Measurements from ENCODE around the gene SRP14.
"Not testable (repeated sequence)": the region's sequence is repeated elsewhere in the genome, so short reads cannot be mapped to it uniquely, and the experiment has no call there.

The SRP14 gene

DNA sequence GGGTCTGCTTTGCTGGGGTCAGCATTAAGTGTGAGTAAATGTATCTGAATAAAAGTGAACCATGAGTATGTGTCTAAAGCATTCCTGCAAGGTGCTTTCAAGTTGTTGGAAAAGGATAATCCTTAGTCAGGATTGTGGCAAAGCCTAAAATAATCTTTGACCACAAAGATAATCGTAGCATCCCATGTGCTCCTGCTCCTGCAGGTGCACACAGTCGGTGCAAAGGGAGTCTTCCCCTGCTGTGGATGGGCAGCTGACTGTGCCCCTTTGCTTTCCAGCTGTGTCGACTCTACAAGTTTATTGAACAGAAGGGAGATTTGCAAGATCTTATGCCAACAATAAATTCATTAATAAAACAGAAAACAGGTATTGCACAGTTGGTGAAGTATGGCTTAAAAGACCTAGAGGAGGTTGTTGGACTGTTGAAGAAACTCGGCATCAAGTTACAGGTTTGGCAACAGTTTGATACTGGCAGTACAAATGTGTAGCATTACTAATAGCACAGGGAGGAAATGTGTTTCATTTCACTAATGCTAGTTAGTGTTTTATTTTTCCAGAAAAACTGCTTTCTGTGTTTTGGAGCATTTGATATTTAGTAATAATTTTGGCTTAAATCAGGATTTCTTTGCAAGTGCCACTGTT, 22.6 kb downstream of the SRP14 start:
- DNase-seq, result no peak

DNA sequence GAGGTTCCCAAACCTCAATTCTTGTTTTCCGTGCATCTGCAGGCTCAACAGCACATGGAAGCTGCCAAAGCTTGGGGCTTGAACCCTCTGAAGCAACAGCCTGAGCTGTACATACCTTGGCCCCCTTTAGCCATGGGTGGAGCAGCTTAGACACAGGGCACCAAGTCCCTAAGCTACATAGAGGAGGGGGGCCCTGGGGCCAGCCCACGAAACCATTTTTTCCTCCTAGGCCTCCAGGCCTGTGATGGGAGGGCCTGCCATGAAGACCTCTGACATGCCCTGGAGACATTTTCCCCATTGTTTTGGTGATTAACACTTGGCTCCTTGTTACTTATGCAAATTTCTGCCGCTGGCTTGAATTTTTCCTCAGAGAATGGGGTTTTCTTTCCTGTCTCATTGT, 24.6 kb downstream of the SRP14 start:
- DNase-seq, result no peak

DNA sequence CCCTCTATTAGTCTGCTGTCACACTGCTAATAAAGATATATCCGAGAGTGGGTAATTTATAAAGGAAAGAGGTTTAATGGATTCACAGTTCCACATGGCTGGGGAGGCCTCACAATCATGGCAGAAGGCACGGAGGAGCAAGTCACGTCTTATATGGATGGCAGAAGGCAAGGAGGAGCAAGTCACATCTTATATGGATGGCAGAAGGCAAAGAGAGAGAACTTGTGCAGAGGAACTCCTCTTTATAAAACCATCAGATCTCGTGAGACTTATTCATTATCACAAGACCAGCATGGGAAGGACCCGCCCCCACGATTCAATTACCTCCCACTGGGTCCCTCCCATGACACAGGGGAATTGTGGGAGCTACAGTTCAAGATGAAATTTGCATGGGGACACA, 25.6 kb downstream of the SRP14 start:
- not testable (repeated sequence) for DNase-seq

DNA sequence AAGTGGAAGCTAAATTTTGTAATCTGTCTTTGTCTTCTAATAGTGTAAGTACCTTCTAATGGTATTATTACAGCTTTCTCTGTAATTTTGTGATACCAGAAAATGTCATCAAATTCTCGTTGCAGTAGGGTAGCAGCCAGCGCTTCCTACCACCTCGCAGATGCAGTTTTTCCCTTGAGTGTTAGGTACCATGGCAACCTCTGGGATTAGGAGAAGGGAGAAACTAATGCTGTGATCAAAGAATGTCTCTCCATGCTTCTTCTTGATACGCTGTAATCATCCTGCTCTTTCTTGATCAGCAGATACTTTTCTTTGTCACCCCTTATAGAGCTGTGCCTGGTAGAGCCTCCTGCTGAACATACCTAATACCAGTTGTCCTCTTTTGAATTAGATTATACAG, 27.7 kb downstream of the SRP14 start:
- DNase-seq, result no peak

DNA sequence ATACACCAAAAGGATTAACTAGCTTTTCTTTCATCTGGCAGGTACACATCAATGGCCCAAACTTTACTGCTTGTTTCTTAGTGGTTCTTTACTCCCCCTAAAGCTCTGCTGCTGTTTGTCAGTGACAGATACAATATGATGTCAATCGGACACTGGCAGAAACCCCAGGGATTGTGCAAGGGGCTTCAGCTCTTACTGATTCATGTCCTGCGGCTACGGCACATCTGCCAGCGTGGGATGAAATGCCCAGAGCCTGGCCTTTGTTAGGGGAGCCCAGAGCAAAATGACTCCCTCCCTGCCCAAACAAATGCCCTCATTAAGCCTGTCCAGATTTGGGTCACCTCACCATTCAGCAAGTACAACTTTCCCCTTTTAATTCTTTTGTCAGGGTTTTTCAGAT, 28.3 kb downstream of the SRP14 start:
- DNase-seq, result no peak

DNA sequence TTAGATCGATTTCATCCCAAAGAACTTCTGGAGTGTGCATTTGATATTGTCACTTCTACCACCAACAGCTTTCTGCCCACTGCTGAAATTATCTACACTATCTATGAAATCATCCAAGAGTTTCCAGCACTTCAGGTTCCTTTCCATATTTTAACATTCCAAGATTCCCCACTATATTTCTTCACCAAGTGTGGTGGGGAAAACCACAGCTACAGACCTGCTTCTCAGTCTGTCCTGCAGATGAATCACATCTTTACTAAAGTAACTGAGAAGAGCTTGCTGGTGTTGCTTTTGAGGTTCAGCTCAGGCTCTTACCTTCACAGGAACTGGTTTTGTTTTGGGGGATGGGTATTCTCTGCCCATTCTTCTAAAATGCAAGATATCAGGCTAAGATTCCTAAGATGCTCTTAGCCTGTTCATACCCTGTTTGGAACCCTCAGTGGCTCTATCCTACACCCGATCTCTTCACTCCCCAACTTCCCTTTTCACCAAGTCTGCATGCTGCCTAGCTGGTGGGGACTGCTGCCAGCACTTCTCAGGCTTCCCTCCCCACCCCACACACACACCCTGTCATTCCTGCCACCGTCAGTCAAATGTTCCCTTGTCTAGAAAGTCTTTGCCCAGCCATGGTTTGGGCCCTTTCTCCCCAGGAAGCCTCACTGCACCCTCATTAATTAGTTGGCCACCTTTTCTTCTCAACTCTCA, 30.8 kb downstream of the SRP14 start:
- no peak for DNase-seq

DNA sequence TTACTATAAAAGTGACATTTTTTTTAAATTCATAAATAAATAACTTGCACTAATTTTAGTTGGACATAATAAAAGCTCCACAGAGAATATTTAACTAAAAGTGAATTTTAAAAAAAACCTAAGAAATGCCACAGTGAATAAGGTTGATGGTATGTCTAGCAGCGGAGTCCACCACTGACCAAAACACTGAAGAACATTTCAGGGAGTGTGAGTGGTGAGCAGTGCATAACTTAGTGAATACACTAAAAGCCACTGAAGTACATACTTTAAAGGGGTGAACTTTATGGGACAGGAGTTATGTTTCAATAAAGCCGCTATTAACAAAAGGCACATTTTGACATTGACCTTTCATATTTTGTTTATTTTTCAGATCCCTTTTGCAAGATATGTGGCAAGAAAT, 32.3 kb downstream of the SRP14 start:
- no peak for DNase-seq

DNA sequence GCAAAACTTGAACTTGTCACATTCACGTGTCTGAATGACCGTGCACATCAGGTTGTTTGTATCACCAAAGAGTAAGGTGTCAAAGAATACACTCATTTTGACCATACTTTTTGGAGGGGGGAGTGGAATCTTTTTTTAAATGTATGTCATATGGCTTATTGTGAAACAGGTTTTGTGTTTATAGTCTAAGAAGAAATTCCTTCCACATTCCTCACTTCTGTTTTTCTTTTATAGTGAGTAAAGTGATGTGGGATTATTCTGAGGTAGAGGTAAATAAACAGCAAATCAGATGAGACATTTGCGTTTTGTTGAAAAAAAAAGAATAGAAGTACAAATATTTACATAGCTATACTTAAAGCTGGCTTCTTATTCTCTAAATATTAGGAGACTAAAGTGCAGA, 33.0 kb downstream of the SRP14 start:
- DNase-seq, result no peak

DNA sequence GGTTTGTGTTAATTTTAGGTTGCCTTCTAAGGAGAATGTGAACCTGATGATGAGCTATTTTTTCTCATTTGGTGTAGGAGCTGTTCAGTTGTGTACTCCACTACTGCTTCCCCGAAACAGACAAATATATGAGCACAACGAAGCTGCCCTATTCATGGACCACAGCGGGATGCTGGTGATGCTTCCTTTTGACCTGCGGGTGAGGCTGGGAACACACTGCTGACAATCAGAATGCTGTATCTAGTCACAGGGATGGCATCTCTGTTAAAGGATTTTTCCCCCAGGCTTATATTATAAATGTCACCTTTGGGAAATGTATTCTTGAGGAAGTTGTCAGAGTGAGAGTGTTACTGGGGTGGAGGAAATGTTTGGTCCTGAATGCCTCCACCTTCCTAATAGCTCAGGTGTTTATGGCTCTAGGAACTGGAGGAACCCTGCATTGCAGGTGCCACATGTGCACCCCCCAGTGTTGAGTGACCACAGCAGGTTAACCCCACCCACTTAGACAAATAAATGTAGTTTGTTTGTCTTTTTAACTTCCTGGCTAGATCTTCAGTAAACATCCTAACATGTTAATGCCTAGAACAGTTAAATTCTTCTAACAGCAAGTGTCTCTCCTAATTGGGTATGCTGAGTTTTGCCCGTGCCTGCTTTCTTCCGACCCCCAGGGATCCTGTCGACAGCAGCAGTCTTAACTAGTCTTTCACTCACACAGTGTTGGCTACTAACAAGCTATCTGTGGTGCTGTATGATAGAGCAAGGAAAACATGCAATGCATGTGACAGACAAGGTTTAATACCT, 35.7 kb downstream of the SRP14 start:
- DNase-seq, result no peak

DNA sequence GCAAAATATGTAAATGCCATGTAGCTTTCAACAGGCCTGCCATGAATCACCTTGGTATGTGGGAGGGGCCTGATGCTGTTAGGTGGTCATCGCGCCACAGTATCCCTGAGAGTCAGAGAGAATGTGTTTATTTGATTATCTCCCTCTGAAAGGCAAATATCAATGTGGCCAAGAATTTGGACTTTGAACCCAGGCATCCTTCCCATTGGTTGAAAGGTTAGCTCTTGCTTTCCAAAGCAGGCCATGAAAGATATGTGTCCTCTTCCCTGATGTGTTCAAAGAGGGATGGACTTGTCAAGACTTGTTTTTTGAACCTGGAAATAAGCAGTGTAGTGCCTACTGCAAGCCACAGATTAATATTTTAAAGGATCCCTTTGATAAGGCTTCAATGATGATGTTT, 36.7 kb downstream of the SRP14 start:
- DNase-seq, result no peak

DNA sequence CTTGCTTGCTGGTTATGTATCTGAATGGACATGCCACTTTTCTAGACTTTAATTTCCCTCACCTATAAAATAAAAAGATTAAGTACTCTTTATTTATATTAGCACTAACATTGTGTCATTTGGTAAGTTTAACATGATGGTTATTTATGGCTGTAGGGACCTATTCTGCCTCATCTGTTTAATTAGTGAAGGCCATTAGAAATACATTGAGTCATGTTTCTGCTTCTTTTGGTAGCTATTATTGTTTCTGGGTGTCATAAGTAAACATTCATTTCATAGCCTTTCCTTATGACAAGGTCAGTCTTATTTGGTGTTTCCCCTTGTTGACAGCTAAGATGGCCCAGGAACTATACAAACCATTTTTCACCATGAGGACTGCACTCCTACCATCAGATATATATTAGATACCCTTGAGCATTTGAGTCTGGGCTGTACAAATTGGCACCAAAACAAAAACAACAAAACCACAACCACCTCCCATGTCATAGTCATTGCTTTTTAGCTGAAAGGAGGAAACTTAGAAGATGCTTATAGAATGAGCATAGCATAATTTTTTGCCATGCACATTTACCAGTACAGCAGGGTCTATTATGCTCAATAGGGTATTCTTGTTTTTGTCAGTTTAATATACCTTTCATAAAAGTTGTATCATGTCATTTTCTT, 39.3 kb downstream of the SRP14 start:
- no peak for DNase-seq

DNA sequence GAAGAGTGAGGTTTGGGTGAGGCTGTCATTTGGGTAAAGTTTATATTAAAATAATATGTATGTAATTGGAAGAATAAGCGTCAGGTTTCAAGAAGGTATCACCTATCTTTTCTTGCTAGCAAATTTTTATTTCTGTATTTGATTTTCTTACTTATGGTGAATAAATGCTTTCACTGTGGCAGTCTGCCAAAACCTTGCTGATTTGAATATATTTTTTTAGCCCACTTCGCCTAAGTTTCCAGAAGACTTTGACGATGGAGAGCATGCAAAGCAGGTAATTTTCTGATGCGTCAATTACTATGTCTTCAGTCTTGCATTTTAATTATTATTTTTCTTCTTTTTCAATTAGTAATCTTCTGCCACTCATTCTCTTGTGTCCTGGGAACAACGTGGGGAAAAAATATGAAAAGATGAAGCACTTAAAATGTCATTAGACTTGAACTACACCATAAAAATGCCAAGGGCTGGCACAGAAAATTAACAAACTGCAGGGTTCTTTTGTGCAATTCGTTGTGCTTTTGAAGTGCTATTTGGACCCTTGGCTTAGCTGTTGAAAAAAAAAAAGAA, 40.4 kb downstream of the SRP14 start:
- no peak for DNase-seq

DNA sequence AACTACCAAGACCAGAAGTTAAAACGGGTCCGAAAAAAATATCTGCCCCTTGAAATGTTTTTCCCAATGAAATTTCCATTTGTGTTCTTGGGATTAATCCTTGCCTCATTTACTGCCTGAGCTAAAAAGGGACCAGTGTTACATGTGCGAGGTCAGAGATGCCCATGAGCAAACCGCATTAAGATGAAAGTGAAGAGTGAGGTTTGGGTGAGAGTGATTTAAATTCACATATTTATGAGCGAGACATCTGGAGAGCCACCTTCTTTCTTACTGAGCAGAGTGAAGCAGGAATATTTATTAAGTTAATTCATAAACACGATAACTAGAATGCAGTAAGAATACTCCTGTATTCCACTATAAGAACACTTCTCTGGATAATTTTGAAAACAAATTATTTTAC, 41.3 kb downstream of the SRP14 start:
- no peak for DNase-seq

DNA sequence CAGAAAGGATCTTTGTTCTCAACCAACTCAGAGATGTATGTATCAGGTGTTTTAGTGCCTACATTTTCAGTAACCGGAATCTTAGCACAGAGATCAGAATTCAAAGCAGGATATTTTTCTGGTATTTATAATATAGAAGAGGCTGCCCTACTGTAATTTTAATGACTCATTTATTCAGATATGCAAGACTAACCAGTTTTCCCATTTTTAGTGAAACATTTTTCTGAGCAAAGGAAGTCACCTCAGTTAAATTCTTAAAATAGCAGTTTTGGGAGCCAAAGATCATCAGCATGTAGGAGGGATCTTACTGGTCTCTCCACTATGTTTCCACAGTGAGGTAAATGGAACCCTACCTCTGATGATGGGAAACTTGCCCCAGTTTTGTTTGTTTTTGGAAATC, 42.0 kb downstream of the SRP14 start:
- no peak for DNase-seq

DNA sequence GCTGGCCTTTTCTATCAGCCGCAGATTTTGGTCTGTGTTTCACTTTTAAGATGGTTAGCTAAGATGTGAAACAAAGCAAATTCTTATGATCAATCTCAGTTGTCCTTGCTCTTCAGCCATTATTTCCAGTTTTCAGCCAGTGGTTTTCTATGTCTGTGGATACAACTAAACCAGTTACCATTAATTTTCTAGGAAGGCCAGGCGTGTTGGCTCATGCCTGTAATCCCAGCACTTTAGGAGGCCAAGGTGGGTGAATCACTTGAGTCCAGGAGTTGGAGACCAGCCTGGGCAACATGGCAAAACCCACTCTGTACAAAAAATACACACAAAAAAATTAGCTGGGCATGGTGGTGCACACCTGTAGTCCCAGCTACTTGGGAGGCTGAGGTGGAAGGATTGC, 42.8 kb downstream of the SRP14 start:
- DNase-seq, result not testable (repeated sequence)

DNA sequence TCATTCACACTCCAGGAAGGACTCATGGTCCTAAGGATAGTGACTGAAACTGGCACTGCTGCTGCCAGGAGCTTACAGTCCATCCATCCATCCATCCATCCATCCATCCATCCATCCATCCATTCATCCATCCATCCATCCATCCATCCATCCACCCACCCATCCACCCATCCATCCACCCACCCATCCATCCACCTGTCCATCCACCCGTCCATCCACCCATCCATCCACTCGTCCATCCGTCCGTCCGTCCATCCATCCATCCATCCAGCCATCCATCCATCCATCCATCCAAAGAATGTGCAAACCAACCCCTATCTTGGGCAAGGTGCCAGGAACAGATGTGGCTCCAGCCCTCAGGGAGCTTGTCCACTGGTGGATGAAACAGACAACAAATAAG, 46.0 kb downstream of the SRP14 start:
- DNase-seq, result not testable (repeated sequence)

DNA sequence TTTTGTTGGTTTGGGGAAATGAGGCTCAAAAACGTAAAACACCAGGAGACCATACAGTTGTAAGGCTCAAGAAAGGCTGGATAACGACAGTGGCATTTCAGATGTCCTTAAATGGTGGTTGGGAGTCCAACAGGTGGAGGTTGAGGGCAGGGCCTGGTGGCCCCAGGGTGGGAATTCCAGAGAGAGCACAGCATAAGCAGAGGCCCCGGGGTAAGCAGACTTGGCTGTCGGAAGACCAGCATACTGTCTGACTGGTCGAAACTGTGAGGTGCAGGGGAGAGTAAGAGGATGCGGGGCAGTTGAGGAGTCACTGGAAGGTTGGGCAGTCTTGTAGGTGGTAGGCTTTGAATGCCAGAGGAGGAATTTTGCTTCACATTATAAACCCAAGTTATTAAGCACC, 48.3 kb downstream of the SRP14 start:
- DNase-seq, result no peak

DNA sequence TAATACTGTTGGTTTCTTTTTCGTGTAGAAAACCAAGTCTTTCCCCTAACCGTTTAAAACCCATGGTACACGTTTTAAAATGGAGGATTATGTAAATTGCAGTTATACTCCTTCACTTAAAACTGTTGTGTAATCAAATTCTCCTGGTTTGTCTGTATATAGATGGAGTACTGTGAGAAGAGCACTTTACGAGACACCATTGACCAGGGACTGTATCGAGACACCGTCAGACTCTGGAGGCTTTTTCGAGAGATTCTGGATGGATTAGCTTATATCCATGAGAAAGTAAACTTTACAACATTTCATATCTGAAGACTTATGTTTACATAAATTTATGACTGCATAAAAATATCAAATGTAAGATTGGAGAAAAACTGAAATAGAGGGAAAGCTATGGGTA, 51.2 kb downstream of the SRP14 start:
- no peak for DNase-seq

Measured in NCI-H1694 (cell line).